Measurements from ENCODE around the gene ATXN1. TPM values are rescaled to one million over a fixed set of nuclear protein-coding genes. Genes with fewer than 3 reads are reported as not detected.

The ATXN1 gene
- total RNA-seq, 1 donor from 2014 or later, result 15.5 TPM

- Mint-ChIP-seq H3K9me3 (ENCODE audit: unreplicated experiment) (peaks cover 1% of the 10 kb centered on the region), H3K27ac (ENCODE audit: unreplicated experiment) (no peak overlapping the region), H3K27me3 (ENCODE audit: unreplicated experiment) (peaks cover 2% of the 10 kb centered on the region), H3K4me1 (ENCODE audit: low read depth, unreplicated experiment) (peaks cover 7% of the 10 kb centered on the region), H3K36me3 (ENCODE audit: unreplicated experiment) (peaks cover 7% of the 10 kb centered on the region), H3K4me3 (ENCODE audit: unreplicated experiment) (no peak overlapping the region)
- DNase-seq, result no peak
- no peak for TF ChIP-seq CTCF (IDR thresholded peaks at IDR 0.05; ENCODE audit: partially characterized antibody, unreplicated experiment)
Observed at GRCh38 chr6:16481697-16482399, 279.4 kb downstream of the ATXN1 start.

DNA sequence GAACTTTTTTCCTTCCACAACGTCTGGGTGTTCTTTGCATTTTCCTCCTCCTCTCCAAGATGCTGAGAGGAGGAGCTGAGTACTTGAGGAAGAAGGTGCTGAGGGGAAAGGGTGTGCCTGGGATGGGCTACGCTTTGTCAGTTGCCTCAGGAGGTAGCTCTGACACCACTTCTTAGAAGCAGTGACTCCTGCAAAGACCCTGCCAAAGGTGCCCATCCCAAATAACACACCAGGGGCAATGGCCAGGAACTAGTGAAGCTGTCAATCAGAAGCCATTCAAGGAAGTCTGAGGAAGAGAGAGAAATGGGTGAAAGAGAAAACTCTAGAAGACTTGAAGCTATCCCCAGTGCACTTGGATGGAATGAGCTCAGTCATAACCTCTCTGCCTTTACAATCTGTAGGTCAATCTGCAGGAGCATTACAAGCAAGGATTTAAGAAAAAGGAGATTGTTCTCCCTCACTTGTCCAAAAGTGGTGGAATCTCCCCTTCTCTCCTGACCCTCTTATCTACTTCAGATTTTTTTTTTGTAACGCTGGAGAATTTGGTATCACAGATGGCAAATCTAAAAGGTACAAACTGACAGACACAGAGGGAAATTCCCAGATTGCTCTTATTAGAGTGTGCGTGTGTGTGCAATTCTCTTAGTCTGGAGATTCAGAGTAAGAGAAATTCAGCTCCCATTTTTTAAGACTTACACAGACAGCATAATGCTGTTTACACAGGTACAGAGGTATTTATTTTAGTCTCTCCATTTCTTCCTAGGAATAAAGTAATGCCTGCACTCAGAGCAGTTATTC is 280.3 kb downstream of the ATXN1 start:
- Mint-ChIP-seq H3K27me3 (ENCODE audit: unreplicated experiment) (peaks cover 2% of the 10 kb centered on the region), H3K4me1 (ENCODE audit: low read depth, unreplicated experiment) (peaks cover 7% of the 10 kb centered on the region), H3K27ac (ENCODE audit: unreplicated experiment) (no peak overlapping the region), H3K4me3 (ENCODE audit: unreplicated experiment) (no peak overlapping the region), H3K36me3 (ENCODE audit: unreplicated experiment) (peaks cover 7% of the 10 kb centered on the region), H3K9me3 (ENCODE audit: unreplicated experiment) (peaks cover 1% of the 10 kb centered on the region)
- DNase-seq, result no peak
- no peak for TF ChIP-seq CTCF (IDR thresholded peaks at IDR 0.05; ENCODE audit: partially characterized antibody, unreplicated experiment)

DNA sequence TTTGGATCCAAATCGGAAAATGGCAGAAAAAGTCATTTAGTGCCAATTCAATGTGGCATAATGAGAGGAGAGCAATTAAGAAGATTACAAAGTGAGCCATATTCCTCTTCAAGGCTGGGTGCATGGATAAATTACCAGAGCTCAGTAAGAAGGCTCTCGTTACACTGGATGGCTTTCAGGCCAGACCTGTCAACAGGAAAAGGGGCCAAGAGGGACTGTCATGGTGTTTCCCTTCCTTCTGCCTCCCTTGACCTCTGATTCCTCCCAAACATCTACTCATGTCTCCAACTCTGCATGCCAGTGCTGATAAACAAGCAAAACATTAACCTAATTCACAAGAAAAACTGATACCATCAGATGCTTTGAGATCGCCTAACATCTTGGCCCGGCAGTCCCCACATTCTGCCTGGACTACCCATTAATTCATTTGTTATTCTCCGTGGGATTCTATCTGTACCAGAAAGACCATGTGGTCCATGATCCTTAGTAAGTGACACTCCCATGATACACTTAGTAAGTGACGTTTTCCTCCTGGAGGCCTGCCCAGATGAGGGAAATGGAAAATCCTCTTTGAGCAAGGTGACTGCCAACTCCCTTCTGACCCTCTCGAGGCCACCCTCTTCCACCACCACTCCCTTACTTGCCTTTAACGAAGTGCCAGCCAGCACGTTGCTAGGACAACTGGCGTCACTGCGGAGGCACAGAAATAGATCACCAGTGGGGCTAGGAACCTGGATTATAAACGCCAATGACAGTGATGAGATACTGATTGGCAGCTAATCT is 283.7 kb downstream of the ATXN1 start:
- Mint-ChIP-seq H3K4me1 (ENCODE audit: low read depth, unreplicated experiment) (peaks cover 7% of the 10 kb centered on the region), H3K36me3 (ENCODE audit: unreplicated experiment) (peaks cover 5% of the 10 kb centered on the region), H3K4me3 (ENCODE audit: unreplicated experiment) (no peak overlapping the region), H3K27ac (ENCODE audit: unreplicated experiment) (no peak overlapping the region), H3K9me3 (ENCODE audit: unreplicated experiment) (no peaks in the 10 kb centered on the region), H3K27me3 (ENCODE audit: unreplicated experiment) (no peaks in the 10 kb centered on the region)
- no peak for DNase-seq
- no peak for TF ChIP-seq CTCF (IDR thresholded peaks at IDR 0.05; ENCODE audit: partially characterized antibody, unreplicated experiment)

DNA sequence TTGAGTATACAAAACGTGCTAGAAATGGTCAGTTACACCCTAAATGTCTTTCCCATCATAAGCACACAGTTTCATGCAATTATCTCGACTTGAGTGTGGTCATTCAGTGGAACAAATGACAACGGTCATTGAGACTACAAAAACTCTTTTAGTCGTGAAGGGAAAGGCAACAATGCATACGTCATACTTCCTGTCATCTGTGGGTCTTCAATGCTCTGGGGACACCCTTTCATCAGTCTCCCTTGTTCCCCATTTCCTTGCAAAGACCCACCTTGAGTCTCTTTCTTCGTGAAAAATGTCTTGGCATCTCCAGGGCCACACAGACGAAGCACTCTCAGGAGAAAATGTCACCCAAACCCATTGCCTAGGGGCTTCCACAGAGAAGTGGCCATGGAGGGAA is 284.4 kb downstream of the ATXN1 start:
- no peak for TF ChIP-seq CTCF (IDR thresholded peaks at IDR 0.05; ENCODE audit: partially characterized antibody, unreplicated experiment)
- H3K27me3 Mint-ChIP-seq (ENCODE audit: unreplicated experiment), result no peaks in the 10 kb centered on the region
- H3K36me3 Mint-ChIP-seq (ENCODE audit: unreplicated experiment), result peaks cover 5% of the 10 kb centered on the region
- no peak overlapping the region for H3K27ac Mint-ChIP-seq (ENCODE audit: unreplicated experiment)
- no peaks in the 10 kb centered on the region for H3K9me3 Mint-ChIP-seq (ENCODE audit: unreplicated experiment)
- H3K4me3 Mint-ChIP-seq (ENCODE audit: unreplicated experiment), result no peak overlapping the region
- H3K4me1 Mint-ChIP-seq (ENCODE audit: low read depth, unreplicated experiment), result peaks cover 12% of the 10 kb centered on the region
- DNase-seq, result no peak
